ENCODE measurements around the gene IQCM.

GRCh38 chr4:149791851-149792250 lies 23.8 kb downstream of the IQCM start:
- TF ChIP-seq CTCF (conservative IDR thresholded peaks at IDR 0.05; ENCODE audit: low read length) (no peak), EZH2phosphoT487 (IDR thresholded peaks at IDR 0.05; ENCODE audit: borderline replicate concordance) (no peak)

Data from Loucy (cell line).